Smooth muscle cell (in vitro differentiated cells): ENCODE measurements around the gene CLEC5A. TPM values are rescaled to one million over a fixed set of nuclear protein-coding genes. Genes with fewer than 3 reads are reported as not detected.
A peak's percentile ranks its signal among the peaks of the same experiment; 100 is the strongest.

Source experiments
- DNase-seq: peaks from one replicate; lab custom pipeline; 2025; ENCODE audit not compliant: unreplicated experiment; lab: John Stamatoyannopoulos, UW
- H2AFZ ChIP-seq: fragments of 200-600 bp; sonication (generic); 2 replicates; pipeline ENCODE4 v1.6.0; 2016; ENCODE audit warnings: antibody characterized with exemption, low read depth, mild to moderate bottlenecking
- H3F3A ChIP-seq: fragments of 200-600 bp; sonication (generic); 2 replicates; pipeline ENCODE4 v1.6.0; 2017; ENCODE audit warnings: antibody characterized with exemption, low read depth
- H3K27ac ChIP-seq: fragments of 200-600 bp; sonication (generic); 2 replicates; pipeline ENCODE4 v1.5.1; 2016; ENCODE audit warnings: low read depth, mild to moderate bottlenecking
- H3K27me3 ChIP-seq: fragments of 200-600 bp; sonication (generic); 2 replicates; pipeline ENCODE4 v1.6.1; 2016; ENCODE audit warnings: low read depth, mild to moderate bottlenecking
- H3K36me3 ChIP-seq: fragments of 200-600 bp; sonication (generic); 2 replicates; pipeline ENCODE4 v1.5.1; 2016; ENCODE audit warnings: low read depth
- H3K4me1 ChIP-seq: fragments of 200-600 bp; sonication (generic); 2 replicates; pipeline ENCODE4 v1.5.1; 2016; ENCODE audit warnings: low read depth
- H3K4me2 ChIP-seq: fragments of 200-600 bp; sonication (generic); 2 replicates; pipeline ENCODE4 v1.6.0; 2016; ENCODE audit warnings: mild to moderate bottlenecking
- H3K4me3 ChIP-seq: fragments of 200-600 bp; sonication (generic); 2 replicates; pipeline ENCODE4 v1.5.1; 2016; ENCODE audit warnings: mild to moderate bottlenecking
- H3K79me2 ChIP-seq: fragments of 200-600 bp; sonication (generic); 2 replicates; pipeline ENCODE4 v1.6.0; 2016; ENCODE audit warnings: low read depth, mild to moderate bottlenecking
- H3K9ac ChIP-seq: fragments of 200-600 bp; sonication (generic); 2 replicates; pipeline ENCODE4 v1.6.0; 2016; ENCODE audit warnings: low read depth
- H3K9me3 ChIP-seq: fragments of 200-600 bp; sonication (generic); replicated peaks from 2 replicates; pipeline ENCODE4 v1.5.1; 2016; ENCODE audit warnings: low read depth
- H4K20me1 ChIP-seq: fragments of 200-600 bp; sonication (generic); 2 replicates; pipeline ENCODE4 v1.6.0; 2016; ENCODE audit warnings: low read depth
- CTCF ChIP-seq: fragments of 200-600 bp; sonication (generic); IDR thresholded peaks from 2 replicates; pipeline ENCODE4 v1.5.1; 2017; ENCODE audit warnings: borderline replicate concordance, mild to moderate bottlenecking, antibody characterized with exemption; ENCODE audit not compliant: insufficient read depth, poor library complexity, severe bottlenecking
- WGBS: methylation state at CpG from one replicate; pipeline ENCODE4 v1.1.7; 2016; ENCODE audit warnings: low lambda C conversion rate; 5-methylcytosine and 5-hydroxymethylcytosine counted together
- polyA plus RNA-seq: library from polyadenylated mRNA; unstranded; fragments of >200 nt; fragmentation: Nextera tagmentation; extraction: Ambion mirVana; gene quantifications from 2 replicates; pipeline ENCODE4 v1.2.1, GENCODE V29; 2016
- total RNA-seq: library from RNA; depleted of rRNA; stranded (reverse); fragments of >200 nt; gene quantifications from 2 replicates; pipeline ENCODE4 v1.2.3, GENCODE V29; 2014

The CLEC5A gene
- total and polyA plus RNA-seq, 2 experiments from 2014 or later, result not detected

- no peak for DNase-seq
- Histone ChIP-seq H3K9me3 (no peaks in the 10 kb centered on the region), H3K9ac (no peak overlapping the region), H3K4me1 (no peaks in the 10 kb centered on the region), H3K36me3 (no peaks in the 10 kb centered on the region), H3K4me3 (no peak overlapping the region), H3K4me2 (no peak overlapping the region), H2AFZ (no peak overlapping the region), H3F3A (no peaks in the 10 kb centered on the region), H3K27me3 (no peaks in the 10 kb centered on the region), H4K20me1 (no peaks in the 10 kb centered on the region), H3K27ac (no peak overlapping the region), H3K79me2 (no peaks in the 10 kb centered on the region)
- no peak for TF ChIP-seq CTCF
- 100% methylated on average over 2 of the region's 2 CpGs for WGBS
Observed at GRCh38 chr7:141979568-141979967, 32.8 kb upstream of the CLEC5A start.

- DNase-seq, result no peak
- Histone ChIP-seq H3K4me3 (no peak overlapping the region), H4K20me1 (no peaks in the 10 kb centered on the region), H3K27ac (no peak overlapping the region), H3K9me3 (no peaks in the 10 kb centered on the region), H2AFZ (no peak overlapping the region), H3K27me3 (no peaks in the 10 kb centered on the region), H3K4me1 (no peaks in the 10 kb centered on the region), H3K36me3 (no peaks in the 10 kb centered on the region), H3F3A (no peaks in the 10 kb centered on the region), H3K79me2 (no peaks in the 10 kb centered on the region), H3K4me2 (no peak overlapping the region), H3K9ac (no peak overlapping the region)
- no peak for TF ChIP-seq CTCF
- WGBS, result 90% methylated on average over 1 of the region's 1 CpG
Observed at GRCh38 chr7:141978351-141978750, 31.6 kb upstream of the CLEC5A start.

- Histone ChIP-seq H3K9me3 (no peaks in the 10 kb centered on the region), H3K79me2 (no peaks in the 10 kb centered on the region), H3K27ac (no peak overlapping the region), H3K27me3 (no peaks in the 10 kb centered on the region), H3K4me2 (peak overlapping the region; percentile 80), H3F3A (no peaks in the 10 kb centered on the region), H2AFZ (peak overlapping the region; percentile 75), H3K36me3 (no peaks in the 10 kb centered on the region), H3K9ac (no peak overlapping the region), H3K4me3 (peak overlapping the region; percentile 26), H3K4me1 (no peaks in the 10 kb centered on the region), H4K20me1 (no peaks in the 10 kb centered on the region)
- DNase-seq, result no peak
- TF ChIP-seq CTCF, result no peak
- WGBS, result 49% methylated on average over 11 of the region's 11 CpGs
Observed at GRCh38 chr7:141976524-141977245, 29.9 kb upstream of the CLEC5A start.

GRCh38 chr7:141975806-141976523 is 29.2 kb upstream of the CLEC5A start:
- Histone ChIP-seq H3K27ac (no peak overlapping the region), H3K4me3 (peak overlapping the region; percentile 26), H3K9ac (no peak overlapping the region), H4K20me1 (no peaks in the 10 kb centered on the region), H3K79me2 (no peaks in the 10 kb centered on the region), H3K36me3 (no peaks in the 10 kb centered on the region), H3K9me3 (no peaks in the 10 kb centered on the region), H3K27me3 (no peaks in the 10 kb centered on the region), H2AFZ (peak overlapping the region; percentile 75), H3F3A (no peaks in the 10 kb centered on the region), H3K4me1 (no peaks in the 10 kb centered on the region), H3K4me2 (peak overlapping the region; percentile 80)
- WGBS, result 22% methylated on average over 21 of the region's 21 CpGs
- TF ChIP-seq CTCF, result peak; percentile 90
- no peak for DNase-seq
